Measurements from ENCODE around the gene TEPSIN.

DNA sequence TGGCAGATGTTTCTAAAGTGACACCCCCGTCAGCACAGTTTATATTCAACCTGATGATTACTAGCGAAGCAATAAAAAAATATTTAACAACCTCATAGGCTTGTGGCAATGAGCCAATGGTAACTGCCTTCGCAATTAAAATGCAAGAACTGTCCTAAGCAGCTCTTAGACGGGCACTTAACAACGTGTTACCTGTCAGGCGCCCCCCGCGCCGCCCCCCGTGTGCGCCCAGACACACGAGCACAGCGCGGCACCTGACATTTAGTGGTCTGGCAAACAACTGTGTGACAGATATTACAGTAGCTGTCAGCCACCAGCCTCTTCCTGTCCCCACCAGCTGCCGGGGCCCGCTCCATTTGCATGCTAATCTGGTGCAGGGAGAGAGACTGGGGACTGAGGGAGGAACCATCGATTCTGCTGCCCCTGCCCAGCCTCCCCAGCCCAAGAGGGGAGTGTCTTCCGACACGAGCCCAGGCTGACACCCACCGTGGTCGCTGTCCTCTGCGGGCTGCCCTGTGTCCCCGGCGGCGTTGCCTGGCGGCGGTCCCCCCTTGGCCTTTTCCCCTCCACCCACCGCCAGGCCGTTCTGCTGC is 12.9 kb upstream of the TEPSIN start:
- TF ChIP-seq CTCF (IDR thresholded peaks at IDR 0.05) (no peak), POLR2A (IDR thresholded peaks at IDR 0.05) (no peak)

Measured in ovary (tissue), 3 donors.